HepG2 (cell line): ENCODE measurements around the gene ID3. TPM values are rescaled to one million over a fixed set of nuclear protein-coding genes. Genes with fewer than 3 reads are reported as not detected.

Source experiments
- BHLHE40 ChIP-seq: IDR thresholded peaks from 2 replicates; pipeline ENCODE4 v1.6.1; 2011; ENCODE audit warnings: low read length, improper control_type of control experiment
- BRD4 ChIP-seq: sonication (generic); formaldehyde crosslinking; IDR thresholded peaks from 2 replicates; pipeline ENCODE4 v1.4.0; 2020; ENCODE audit warnings: missing genetic modification reagents
- CEBPB ChIP-seq: IDR thresholded peaks from 2 replicates; pipeline ENCODE4 v1.6.1; 2011; ENCODE audit warnings: low read depth, low read length, improper control_type of control experiment, borderline replicate concordance
- HMG20A ChIP-seq: IDR thresholded peaks from 2 replicates; pipeline ENCODE4 v1.6.1; 2016; ENCODE audit warnings: borderline replicate concordance
- IKZF1 ChIP-seq: fragments of 450-650 bp; IDR thresholded peaks from 2 replicates; pipeline ENCODE4 v1.7.1; 2016
- KMT2B ChIP-seq: IDR thresholded peaks from 2 replicates; pipeline ENCODE4 v1.6.1; 2016; ENCODE audit warnings: missing genetic modification reagents, missing compliant biosample characterization
- MIER3 ChIP-seq: IDR thresholded peaks from 2 replicates; pipeline ENCODE4 v1.6.1; 2016; ENCODE audit warnings: missing compliant biosample characterization, borderline replicate concordance
- NFE2L2 ChIP-seq: fragments of 150-350 bp; IDR thresholded peaks from 2 replicates; pipeline ENCODE4 v1.6.1; 2014; ENCODE audit warnings: low read length
- NFRKB ChIP-seq: fragments of 450-650 bp; IDR thresholded peaks from 2 replicates; pipeline ENCODE4 v1.6.1; 2017
- RBM39 ChIP-seq: fragments of 200-400 bp; formaldehyde crosslinking; IDR thresholded peaks from one replicate; pipeline ENCODE4 v1.6.1; 2018; ENCODE audit warnings: antibody characterized with exemption, mild to moderate bottlenecking, low read depth, low read length; ENCODE audit not compliant: poor library complexity, severe bottlenecking
- RFXAP ChIP-seq: sonication (generic); formaldehyde crosslinking; IDR thresholded peaks from 2 replicates; pipeline ENCODE4 v1.4.0; 2020; ENCODE audit warnings: missing genetic modification reagents, borderline replicate concordance
- SOX5 ChIP-seq: IDR thresholded peaks from 2 replicates; pipeline ENCODE4 v1.6.1; 2016; ENCODE audit warnings: borderline replicate concordance
- TEAD3 ChIP-seq: optimal IDR thresholded peaks from 2 replicates; pipeline ENCODE3; 2016; ENCODE audit warnings: borderline replicate concordance
- TOPORS ChIP-seq: sonication (generic); formaldehyde crosslinking; IDR thresholded peaks from 2 replicates; pipeline ENCODE4 v1.8.0; 2023; ENCODE audit warnings: mild to moderate bottlenecking, missing genetic modification reagents
- ZNF235 ChIP-seq: sonication (generic); formaldehyde crosslinking; IDR thresholded peaks from 2 replicates; pipeline ENCODE4 v1.8.1; 2023; ENCODE audit warnings: mild to moderate bottlenecking, missing genetic modification reagents, borderline replicate concordance
- ZNF34 ChIP-seq: sonication (generic); formaldehyde crosslinking; IDR thresholded peaks from 2 replicates; pipeline ENCODE4 v1.4.0; 2020; ENCODE audit warnings: mild to moderate bottlenecking, missing genetic modification reagents, borderline replicate concordance
- ZNF367 ChIP-seq: sonication (generic); formaldehyde crosslinking; IDR thresholded peaks from 2 replicates; pipeline ENCODE4 v1.4.0; 2020; ENCODE audit warnings: missing genetic modification reagents, borderline replicate concordance
- ZNF552 ChIP-seq: sonication (generic); formaldehyde crosslinking; IDR thresholded peaks from 2 replicates; pipeline ENCODE4 v1.9.0; 2022; ENCODE audit warnings: missing genetic modification reagents, mild to moderate bottlenecking, borderline replicate concordance
- ZNF577 ChIP-seq: sonication (generic); formaldehyde crosslinking; IDR thresholded peaks from 2 replicates; pipeline ENCODE4 v1.4.0; 2020; ENCODE audit warnings: mild to moderate bottlenecking, low read depth, missing genetic modification reagents, borderline replicate concordance
- ZNF83 ChIP-seq: sonication (generic); formaldehyde crosslinking; IDR thresholded peaks from 2 replicates; pipeline ENCODE4 v1.4.0; 2020; ENCODE audit warnings: missing genetic modification reagents, mild to moderate bottlenecking, borderline replicate concordance
- ZSCAN31 ChIP-seq: sonication (generic); formaldehyde crosslinking; IDR thresholded peaks from 2 replicates; pipeline ENCODE4 v1.5.0; 2020; ENCODE audit warnings: low read depth, mild to moderate bottlenecking, missing genetic modification reagents
- polyA plus RNA-seq, 8 experiments: library from polyadenylated mRNA; depleted of rRNA in 3 of 8; stranded (reverse) in 7 of 8; unstranded in 1 of 8; fragments of >200 nt; fragmentation: Illumina TruSeq in 4 of 8; extraction: Trizol in 4 of 8; gene quantifications; 2 replicates each; pipeline versions ENCODE4 v1.2.1 to v1.2.3, GENCODE V29; 2011 to 2016; ENCODE audit warnings: low read depth in 4 of 8, missing spikeins in 1 of 8, mixed read lengths in 1 of 8; ENCODE audit not compliant: insufficient read depth in 1 of 8
- total RNA-seq, 5 experiments: library from RNA; depleted of rRNA; stranded (reverse); fragments of >200 nt; fragmentation: Illumina TruSeq; extraction: Trizol; gene quantifications; 2 replicates each; pipeline ENCODE4 v1.2.3, GENCODE V29; 2016; ENCODE audit warnings: low read depth in 1 of 5
- TF ChIP-seq, protein P1 (sequence below): sonication (generic); formaldehyde crosslinking; IDR thresholded peaks from 2 replicates; pipeline ENCODE4 v1.4.0; 2020; ENCODE audit warnings: missing genetic modification reagents, borderline replicate concordance
- TF ChIP-seq, protein P2 (sequence below): sonication (generic); formaldehyde crosslinking; IDR thresholded peaks from 2 replicates; pipeline ENCODE4 v1.4.0; 2020; ENCODE audit warnings: mild to moderate bottlenecking, missing genetic modification reagents
- TF ChIP-seq, protein P3 (sequence below): IDR thresholded peaks from 2 replicates; pipeline ENCODE4 v1.6.1; 2012; ENCODE audit warnings: low read depth, low read length, improper control_type of control experiment
- TF ChIP-seq, protein P4 (sequence below): IDR thresholded peaks from 2 replicates; pipeline ENCODE4 v1.6.1; 2012; ENCODE audit warnings: inconsistent platforms
- TF ChIP-seq, protein P5 (sequence below): sonication (generic); IDR thresholded peaks from 2 replicates; pipeline ENCODE4 v1.6.1; 2016; ENCODE audit warnings: low read depth, borderline replicate concordance

The ID3 gene
- total and polyA plus RNA-seq, 2 of the 13 experiments (the other 11 are each of a cell fraction or from before 2014, with no cell fraction given): 64.8 to 115 TPM

DNA sequence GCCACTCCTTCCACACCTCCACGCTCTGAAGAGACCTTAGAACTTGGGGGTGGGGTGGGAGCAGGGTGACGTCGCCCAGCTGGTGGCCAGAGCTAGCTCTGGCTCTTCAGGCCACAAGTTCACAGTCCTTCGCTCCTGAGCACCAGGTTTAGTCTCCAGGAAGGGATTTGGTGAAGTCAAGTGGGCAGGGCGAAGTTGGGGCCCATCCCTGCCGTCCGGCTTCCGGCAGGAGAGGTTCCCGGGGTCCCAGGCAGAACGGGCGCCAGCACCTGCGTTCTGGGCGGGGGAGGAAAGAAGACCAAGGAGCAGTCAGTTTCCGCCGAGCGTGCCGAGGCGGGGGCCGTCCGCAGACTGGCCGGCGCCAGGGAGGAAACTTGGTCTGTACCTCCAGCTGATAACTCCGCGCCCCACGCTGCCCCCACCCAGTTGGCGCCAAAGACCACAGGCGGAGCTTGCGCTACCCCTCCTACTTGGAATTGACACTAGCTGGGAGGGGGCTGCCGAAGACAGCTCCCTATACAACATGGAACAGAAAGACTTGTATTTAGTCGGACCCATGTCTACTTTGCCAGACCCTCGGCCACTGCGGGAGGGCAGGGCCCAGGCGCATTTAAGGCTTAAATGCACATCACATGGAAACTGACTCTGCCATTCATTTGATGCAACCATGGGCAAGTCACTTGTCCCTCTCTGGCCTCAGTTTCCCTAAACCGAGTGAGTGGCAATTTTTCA is 995 bp downstream of the ID3 start (continued):
- TF ChIP-seq RFXAP (0 out of 2 replicates have a peak, but pooled peaks have one; percentile 53), MIER3 (no peak), IKZF1 (no peak), ZNF577 (CRISPR knock-in tag) (no peak), NFRKB (no peak), NFE2L2 (no peak), TEAD3 (peak; percentile 55), SOX5 (CRISPR knock-in tag) (0 out of 2 replicates have a peak, but pooled peaks have one; percentile 18), KMT2B (CRISPR knock-in tag) (no peak; the same call in 1 of the 2 replicates), ZNF367 (CRISPR knock-in tag) (peak; percentile 34; the same call in 1 of the 2 replicates), RBM39 (no peak), ZSCAN31 (CRISPR knock-in tag) (no peak), TOPORS (CRISPR knock-in tag) (no peak), CEBPB (no peak), BHLHE40 (0 out of 2 replicates have a peak, but pooled peaks have one; percentile 13), BRD4 (CRISPR knock-in tag) (no peak), ZNF83 (no peak), ZNF34 (CRISPR knock-in tag) (no peak), ZNF235 (CRISPR knock-in tag) (no peak), ZNF552 (CRISPR knock-in tag) (peak; percentile 77; the same call in 1 of the 2 replicates), HMG20A (no peak)
- TF ChIP-seq, protein P1, sequence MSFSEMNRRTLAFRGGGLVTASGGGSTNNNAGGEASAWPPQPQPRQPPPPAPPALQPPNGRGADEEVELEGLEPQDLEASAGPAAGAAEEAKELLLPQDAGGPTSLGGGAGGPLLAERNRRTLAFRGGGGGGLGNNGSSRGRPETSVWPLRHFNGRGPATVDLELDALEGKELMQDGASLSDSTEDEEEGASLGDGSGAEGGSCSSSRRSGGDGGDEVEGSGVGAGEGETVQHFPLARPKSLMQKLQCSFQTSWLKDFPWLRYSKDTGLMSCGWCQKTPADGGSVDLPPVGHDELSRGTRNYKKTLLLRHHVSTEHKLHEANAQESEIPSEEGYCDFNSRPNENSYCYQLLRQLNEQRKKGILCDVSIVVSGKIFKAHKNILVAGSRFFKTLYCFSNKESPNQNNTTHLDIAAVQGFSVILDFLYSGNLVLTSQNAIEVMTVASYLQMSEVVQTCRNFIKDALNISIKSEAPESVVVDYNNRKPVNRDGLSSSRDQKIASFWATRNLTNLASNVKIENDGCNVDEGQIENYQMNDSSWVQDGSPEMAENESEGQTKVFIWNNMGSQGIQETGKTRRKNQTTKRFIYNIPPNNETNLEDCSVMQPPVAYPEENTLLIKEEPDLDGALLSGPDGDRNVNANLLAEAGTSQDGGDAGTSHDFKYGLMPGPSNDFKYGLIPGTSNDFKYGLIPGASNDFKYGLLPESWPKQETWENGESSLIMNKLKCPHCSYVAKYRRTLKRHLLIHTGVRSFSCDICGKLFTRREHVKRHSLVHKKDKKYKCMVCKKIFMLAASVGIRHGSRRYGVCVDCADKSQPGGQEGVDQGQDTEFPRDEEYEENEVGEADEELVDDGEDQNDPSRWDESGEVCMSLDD (CRISPR knock-in tag): no peak
- TF ChIP-seq, protein P2, sequence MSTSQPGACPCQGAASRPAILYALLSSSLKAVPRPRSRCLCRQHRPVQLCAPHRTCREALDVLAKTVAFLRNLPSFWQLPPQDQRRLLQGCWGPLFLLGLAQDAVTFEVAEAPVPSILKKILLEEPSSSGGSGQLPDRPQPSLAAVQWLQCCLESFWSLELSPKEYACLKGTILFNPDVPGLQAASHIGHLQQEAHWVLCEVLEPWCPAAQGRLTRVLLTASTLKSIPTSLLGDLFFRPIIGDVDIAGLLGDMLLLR: peak; percentile 28; the same call in 1 of the 2 replicates
- TF ChIP-seq, protein P3, sequence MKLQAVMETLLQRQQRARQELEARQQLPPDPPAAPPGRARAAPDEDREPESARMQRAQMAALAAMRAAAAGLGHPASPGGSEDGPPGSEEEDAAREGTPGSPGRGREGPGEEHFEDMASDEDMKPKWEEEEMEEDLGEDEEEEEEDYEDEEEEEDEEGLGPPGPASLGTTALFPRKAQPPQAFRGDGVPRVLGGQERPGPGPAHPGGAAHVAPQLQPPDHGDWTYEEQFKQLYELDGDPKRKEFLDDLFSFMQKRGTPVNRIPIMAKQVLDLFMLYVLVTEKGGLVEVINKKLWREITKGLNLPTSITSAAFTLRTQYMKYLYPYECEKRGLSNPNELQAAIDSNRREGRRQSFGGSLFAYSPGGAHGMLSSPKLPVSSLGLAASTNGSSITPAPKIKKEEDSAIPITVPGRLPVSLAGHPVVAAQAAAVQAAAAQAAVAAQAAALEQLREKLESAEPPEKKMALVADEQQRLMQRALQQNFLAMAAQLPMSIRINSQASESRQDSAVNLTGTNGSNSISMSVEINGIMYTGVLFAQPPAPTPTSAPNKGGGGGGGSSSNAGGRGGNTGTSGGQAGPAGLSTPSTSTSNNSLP: no peak
- TF ChIP-seq, protein P4, sequence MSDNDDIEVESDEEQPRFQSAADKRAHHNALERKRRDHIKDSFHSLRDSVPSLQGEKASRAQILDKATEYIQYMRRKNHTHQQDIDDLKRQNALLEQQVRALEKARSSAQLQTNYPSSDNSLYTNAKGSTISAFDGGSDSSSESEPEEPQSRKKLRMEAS: no peak; the same call in 1 of the 2 replicates
- TF ChIP-seq, protein P5, sequence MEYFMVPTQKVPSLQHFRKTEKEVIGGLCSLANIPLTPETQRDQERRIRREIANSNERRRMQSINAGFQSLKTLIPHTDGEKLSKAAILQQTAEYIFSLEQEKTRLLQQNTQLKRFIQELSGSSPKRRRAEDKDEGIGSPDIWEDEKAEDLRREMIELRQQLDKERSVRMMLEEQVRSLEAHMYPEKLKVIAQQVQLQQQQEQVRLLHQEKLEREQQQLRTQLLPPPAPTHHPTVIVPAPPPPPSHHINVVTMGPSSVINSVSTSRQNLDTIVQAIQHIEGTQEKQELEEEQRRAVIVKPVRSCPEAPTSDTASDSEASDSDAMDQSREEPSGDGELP: peak; percentile 96
